ENCODE data around the gene SPSB2.

Gene SPSB2

DNA sequence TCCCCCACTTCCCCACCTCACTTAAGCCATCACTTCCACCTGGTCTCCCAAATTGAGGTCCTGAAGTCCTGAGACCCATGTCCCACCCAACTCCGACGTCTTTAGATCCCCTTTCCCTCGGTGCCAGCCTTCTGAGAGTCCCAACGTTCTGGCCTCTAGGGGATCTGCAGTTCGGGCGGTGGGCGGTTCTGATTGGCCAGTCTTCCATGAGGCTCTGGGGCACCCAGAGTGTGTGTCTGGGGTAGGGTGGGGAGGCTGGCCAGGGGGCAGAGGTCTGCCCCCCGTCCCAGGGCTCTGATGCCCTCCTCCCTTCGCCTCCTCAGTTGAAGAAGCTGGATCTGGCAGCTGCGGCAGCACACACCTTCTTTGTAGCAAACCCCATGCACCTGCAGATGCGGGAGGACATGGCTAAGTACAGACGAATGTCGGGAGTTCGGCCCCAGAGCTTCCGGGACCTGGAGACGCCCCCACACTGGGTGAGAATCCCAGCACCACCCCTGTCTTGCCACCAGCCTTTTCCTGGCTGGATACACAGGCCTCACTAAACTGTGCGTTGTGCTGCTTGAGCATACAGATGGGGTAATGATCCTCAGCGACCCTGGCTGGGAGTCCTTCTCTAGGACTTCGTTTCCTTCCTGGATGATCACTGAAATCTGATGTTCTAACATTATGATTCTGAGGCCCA, 43.4 kb downstream of the SPSB2 start:
- DNase-seq, result no peak

DNA sequence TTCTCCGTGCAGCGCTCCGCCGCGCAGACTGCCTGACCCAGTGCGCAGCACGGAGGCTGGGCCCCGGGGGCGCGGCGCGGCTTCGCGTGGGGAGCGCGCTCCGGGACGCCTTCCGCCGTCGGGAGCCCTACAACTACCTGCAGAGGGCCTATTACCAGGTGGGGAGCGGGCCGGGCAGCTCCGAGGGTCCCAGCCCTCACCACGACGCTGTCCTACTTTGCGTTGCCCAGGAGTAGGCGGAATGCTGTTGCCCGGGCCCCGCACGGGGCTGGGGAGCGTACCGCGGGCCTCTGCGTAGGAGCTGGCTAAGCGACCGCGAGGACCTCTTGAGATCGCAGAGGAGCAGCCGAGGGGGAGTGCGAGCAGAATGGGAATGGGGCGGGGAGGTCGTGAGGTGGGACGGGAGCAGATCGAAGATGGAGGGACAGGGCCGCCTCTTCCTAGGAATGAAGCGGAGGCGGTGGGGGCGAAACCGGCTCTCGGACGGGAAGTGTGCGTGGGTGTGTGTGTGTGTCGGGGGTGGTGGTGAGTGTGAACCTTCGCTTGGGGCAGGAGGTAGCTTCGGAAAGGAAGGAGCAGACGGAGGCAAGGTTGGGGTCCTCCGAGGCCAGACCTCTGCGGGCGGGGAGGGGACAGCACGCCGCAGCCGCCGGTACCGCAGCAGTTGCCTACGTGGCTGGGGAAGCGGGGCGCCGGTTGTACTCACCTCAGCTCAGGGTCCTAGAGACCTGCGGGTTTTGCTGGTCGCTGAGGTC, 44.1 kb downstream of the SPSB2 start:
- DNase-seq, result peak; percentile 85

DNA sequence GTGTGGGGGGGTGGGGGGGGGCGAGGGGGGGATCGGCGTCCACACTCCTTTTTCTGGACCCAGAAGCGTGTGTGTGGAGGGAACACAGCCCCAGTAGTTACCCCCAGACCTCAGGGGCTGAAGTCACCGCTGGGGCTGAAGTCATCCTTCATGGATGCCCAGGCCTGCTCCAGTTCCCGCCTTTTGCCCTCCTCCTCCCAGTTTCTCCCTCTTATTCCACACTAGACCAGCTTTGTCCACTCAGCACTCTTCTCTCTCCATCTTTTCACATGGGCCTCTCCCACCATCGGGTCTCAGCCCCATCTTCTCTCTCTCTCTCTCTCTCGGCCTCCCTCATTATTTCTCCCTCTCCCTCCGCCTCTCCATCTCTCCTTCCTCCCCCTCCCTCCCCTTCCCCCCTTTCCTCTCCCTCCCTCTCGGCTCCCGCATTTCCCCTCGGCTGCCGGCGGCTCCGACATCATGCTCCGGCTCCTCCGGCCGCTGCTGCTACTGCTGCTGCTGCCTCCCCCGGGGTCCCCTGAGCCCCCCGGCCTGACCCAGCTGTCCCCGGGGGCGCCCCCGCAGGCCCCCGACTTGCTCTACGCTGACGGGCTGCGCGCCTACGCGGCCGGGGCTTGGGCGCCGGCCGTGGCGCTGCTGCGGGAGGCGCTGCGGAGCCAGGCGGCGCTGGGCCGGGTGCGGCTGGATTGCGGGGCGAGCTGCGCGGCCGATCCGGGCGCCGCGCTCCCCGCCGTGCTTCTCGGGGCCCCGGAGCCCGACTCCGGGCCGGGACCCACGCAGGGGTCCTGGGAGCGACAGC, 44.9 kb downstream of the SPSB2 start, which contains the start of gene P3H3:
Gene P3H3 (plus strand): TSS at position 426 of the 799 bp plus-strand sequence. CDS start 34 bp downstream, at position 460.
- peak; percentile 69 for DNase-seq

DNA sequence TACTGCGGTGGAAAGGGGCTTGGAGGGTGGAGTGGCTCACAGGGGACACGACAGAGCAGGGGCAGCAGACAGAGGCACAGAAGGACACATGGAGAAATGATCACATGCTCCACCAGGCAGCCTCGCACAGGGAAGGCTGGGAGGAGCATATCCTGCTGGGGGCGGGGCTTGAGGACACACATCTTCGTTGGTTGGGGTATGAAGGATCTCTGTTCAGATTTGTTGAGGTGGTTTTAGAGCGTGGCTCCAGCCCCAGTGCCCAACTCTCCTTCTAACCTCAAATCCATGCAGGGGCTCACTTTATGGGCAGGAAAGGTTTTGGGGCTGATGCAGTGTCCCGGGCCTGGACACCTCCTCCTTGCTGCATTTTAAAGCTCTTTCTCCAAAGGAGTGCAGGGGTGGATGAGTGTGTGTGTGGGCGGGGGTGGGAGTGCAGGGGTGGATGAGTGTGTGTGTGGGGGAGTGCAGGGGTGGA, 45.6 kb downstream of the SPSB2 start:
- DNase-seq, result peak; percentile 90

DNA sequence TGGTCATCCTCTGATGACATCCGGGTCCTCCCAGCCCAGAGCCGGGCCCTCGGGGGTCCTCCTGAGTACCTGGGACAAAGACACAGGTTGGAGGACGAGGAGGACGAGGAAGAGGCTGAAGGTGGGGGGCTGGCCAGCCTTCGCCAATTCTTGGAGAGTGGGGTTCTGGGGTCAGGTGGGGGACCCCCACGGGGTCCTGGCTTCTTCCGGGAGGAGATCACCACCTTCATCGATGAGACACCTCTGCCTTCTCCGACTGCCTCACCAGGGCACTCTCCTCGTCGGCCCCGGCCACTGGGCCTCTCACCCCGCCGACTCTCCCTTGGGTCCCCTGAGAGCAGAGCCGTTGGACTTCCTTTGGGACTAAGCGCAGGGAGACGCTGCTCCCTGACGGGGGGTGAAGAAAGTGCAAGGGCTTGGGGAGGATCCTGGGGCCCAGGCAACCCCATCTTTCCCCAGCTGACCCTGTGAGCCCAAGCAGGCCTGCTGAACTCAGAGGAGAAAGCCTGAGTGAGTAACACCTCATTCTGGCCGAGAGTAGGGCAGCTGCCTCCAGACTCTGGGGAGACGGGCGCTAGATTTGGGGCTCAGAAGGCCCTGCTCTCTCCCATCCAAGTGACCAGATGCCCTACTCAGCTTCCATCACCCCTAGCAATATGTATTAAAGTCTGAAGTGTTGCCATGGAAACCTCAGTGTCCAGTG, 46.2 kb downstream of the SPSB2 start:
- DNase-seq, result no peak

DNA sequence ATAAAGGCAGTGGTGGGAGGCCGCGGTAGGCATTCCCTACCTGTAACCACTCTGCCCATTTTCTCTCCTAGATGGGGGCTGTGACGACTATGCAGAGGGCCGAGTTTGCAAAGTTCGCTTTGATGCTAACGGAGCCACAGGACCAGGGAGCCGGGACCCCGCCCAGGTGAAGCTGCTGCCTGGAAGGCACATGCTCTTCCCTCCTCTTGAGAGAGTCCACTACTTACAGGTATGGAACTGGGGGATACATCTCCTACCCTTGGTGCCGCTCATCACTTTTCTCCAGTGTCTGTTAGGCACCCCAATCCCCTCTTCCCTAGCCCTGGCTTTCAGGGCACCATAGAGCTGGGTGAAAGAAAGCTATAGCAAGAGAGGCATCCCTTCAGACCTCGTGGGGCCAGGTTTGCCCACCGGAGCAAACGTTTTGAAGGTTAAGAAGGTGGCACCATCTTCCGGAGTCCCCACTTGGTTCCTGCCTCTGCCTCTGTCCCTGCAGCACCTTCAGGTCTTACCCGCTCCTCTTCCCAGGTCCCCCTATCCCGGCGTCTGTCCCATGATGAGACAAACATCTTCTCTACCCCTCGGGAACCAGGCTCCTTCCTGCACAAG, 46.9 kb downstream of the SPSB2 start:
- DNase-seq, result no peak

DNA sequence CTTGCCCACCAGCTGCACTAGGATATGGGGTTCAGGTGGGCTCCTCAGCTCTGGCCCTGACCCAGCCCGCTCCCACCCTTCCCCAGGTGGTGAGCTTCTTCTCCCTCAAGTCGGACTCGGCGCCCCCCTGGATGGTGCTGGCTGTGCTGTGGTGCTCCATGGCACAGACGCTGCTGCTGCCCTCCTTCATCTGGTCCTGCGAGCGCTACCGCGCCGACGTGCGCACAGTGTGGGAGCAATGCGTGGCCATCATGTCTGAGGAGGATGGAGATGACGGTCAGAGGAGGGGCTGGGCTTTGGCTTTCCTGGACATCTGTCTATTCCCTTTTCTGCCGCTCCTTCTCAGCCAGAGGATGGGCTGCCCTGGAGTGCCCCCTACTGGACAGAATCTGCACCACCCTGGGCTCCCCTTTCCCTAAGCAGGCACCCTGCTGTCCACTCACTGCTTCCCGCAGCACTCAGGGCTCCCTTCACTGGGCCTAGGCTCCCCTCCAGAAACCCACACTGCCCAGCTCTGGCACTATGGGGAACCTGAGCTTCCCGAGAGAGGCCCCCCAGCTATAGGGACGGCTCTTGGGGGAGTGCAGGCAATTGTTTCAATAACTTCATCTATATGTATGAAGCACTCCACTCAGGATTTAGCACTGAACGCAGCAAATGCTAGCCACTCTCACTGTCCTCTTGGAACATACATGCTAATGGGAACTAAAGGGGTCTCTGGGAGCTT, 47.5 kb downstream of the SPSB2 start:
- peak; percentile 95 for DNase-seq

DNA sequence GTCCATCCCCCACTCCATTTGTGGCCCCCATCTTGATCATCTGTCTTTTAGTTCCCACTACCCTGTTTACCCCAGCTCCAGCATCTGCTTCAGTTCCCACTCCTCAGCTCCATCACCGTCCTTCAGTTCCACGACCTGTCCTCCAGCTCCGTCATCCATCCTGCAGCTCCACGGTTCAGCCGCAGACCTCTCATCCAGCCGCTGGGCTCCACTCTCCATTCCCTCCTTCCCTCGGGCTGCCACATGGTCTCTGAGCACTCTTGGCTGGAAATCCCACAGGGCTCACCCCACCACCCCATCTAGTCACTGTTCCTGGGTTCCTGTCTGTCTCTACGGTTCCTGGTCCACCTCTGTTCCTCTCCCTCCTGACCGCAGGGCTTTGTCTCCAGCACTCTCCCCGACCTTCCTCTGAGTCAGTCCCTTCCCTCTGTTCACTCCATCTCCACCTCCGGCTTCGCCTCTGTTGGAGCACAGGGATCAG, 48.2 kb downstream of the SPSB2 start:
- DNase-seq, result peak; percentile 29

DNA sequence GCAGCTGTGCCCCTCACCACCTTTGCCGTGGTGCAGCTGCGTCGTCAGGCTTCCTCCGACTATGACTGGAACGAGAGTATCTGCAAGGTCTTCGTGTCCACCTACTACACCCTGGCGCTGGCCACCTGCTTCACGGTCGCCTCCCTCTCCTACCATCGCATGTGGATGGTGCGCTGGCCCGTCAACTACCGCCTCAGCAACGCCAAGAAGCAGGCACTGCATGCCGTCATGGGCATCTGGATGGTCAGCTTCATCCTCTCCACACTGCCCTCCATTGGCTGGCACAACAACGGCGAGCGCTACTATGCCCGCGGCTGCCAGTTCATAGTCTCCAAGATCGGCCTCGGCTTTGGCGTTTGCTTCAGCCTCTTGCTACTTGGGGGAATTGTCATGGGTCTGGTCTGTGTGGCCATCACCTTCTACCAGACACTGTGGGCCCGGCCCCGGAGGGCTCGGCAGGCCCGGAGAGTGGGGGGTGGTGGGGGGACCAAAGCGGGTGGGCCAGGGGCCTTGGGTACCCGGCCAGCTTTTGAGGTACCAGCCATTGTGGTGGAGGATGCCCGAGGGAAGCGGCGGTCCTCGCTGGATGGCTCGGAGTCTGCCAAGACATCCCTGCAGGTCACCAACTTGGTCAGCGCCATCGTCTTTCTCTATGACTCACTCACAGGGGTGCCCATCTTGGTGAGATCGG, 48.9 kb downstream of the SPSB2 start:
- DNase-seq, result no peak

DNA sequence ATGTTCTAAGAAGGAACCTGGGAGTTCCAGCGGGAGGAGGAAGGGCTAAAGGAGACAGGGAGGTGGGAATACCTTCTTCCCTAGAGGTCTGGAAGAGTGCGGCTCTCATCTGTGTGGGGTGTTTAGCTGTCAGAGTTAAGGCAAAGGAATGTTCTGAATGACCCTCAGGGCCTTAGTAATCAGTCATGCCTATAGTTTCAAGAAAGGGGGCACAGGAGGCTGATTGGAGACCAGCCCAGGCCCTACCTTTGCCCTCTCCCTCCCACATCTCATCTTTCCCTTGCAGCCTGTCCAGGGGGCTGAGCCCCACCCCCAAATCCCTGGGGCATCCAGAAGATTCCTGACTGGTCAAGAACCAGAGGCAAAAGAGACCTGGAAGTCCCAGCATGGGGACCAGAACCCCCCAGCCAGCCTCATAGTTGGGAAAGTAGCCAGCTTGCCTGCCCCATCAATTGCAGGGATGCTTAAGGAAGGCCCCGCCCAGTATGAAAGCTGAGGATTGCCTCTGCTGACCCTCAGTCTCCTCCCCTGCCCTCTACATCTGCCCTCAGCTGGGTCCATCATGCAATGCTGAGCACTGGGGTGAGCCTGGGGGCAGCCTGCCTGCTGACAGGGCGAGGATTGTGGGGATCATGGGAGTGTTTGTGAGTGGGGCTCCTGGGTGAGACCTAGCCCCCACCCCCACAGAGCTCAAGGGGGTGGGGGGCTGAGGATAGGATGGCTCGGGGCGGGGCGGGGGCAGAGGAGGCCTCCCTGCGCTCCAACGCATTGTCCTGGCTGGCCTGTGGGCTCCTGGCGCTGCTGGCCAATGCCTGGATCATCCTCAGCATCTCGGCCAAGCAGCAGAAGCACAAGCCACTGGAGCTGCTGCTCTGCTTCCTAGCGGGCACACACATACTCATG, 49.7 kb downstream of the SPSB2 start:
- DNase-seq, result no peak

DNA sequence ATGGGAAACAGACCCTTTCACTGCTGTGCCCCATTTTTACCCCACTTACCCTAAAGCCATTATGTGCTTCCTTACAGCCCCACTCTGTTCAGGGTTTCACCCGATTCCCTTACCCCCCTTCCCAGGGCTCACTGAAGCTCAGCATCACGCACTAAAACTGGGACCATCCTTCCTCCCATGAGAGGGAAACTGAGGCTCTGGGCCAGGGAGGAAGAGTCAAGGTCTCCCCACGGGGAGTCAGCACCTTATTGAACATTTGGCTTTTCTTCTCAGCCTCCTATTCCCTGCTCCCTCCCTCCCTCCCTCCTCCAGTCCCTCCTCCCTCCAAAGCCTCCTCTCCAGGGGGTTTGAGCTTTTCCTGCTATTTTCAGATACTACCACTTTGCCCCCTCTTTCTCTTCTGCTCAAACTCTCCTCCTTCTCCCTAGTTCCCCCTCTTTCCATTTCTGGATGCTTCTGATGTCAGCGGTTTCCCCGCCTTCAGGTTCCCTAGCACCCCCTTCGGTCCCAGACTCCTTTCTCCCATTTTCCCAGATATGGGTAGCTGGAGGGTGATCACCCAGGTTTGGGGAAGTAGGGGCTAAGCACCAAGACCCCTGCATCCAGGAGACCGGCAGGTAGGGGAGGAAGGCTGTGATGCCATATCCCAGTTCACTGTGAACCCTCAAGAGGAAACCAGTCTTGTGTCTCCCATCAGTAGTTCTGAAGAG, 50.5 kb downstream of the SPSB2 start:
- DNase-seq, result no peak

DNA sequence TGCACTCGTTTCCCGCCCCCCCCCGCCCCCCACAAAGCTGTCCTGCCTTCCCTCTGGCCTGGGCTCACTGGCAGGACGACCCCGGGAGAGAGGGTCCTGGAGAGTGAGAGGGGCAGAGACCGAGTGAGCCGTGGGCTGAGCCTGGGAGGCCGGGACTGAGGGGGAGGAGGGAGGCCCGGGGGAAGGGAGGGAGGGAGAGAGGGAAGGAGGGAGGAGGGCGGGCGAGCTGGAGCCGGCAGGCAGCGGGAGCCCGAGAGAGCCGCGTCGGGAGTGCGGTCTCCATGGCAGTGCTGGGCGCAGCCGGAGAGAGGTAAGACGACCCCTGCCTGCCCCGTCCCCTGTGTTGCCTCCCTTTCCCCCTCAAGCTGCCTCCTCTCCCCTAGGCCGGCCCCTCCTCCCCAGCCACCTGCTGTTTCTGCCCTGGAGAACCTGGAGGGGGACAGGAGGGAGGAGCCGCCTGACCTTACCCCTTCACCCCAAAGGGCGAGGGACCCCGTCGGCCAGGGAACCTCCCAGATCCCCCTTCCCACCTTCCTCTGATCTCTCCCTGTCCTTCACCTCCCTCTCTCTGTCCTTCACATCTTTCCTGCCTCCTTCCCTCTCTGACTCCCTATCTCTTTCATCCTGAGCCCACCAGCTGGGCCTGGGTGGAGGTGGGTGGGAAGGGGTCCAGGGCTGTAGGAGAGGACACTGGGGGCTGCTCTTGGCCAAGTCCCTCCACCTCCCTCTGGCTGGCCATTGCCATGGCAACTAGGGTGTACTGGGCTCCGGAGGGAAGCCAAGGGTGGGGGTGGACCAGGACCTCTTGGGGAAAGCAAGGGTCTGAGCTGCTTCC, 51.3 kb downstream of the SPSB2 start, which contains the start of gene GPR162:
Gene GPR162 (plus strand): TSS at position 231 of the 835 bp plus-strand sequence. CDS start 2,078 bp downstream, outside the sequence.
- DNase-seq, result peak; percentile 80

Data from retina (tissue), 1 donor.